B cell (primary cell): ENCODE measurements around the gene FIBP. TPM values are rescaled to one million over a fixed set of nuclear protein-coding genes. Genes with fewer than 3 reads are reported as not detected.

ENCODE experiments used
- ATAC-seq: fragments of 200-7000 bp; cut with Tn5 transposase; one replicate; pipeline ENCODE4 v1.10.0; 2021; ENCODE audit warnings: low read depth, mild to moderate bottlenecking, moderate number of reproducible peaks, moderate library complexity
- CTCF ChIA-PET: fragments of 350-600 bp; sonication (Branson Sonifier 250); formaldehyde crosslinking; loops from one replicate; lab custom pipeline; 2021; ENCODE audit warnings: antibody characterized with exemption, inconsistent platforms; lab: Charles Lee
- POLR2A ChIA-PET: fragments of 350-600 bp; sonication (Branson Sonifier 250); formaldehyde crosslinking; loops from one replicate; lab custom pipeline; 2021; ENCODE audit warnings: antibody characterized with exemption; lab: Charles Lee
- DNase-seq: peaks from one replicate; pipeline ENCODE4 v3.0.0; 2013
- H2AFZ ChIP-seq: 2 replicates; pipeline ENCODE4 v1.6.1; 2012; ENCODE audit warnings: mild to moderate bottlenecking, low read depth, low read length; ENCODE audit not compliant: insufficient read depth, poor library complexity, severe bottlenecking
- H3K27ac ChIP-seq, 2 donors: 1 replicate in 1 of 2; 2 replicates in 1 of 2; pipeline ENCODE4 v1.5.1; 2012 to 2013; ENCODE audit warnings: low read length in 2 of 2, mild to moderate bottlenecking in 2 of 2, moderate library complexity in 1 of 2
- H3K27me3 ChIP-seq, 4 experiments: fragments of 200-600 bp in 1 of 4; sonication (generic) in 1 of 4; replicated peaks in 1 of 4; 1 replicate in 2 of 4; 2 replicates in 2 of 4; pipeline versions ENCODE4 v1.6.1 to v1.7.0; 2013 to 2016; ENCODE audit warnings: low read length in 3 of 4, mild to moderate bottlenecking in 2 of 4, mixed read lengths in 1 of 4, moderate library complexity in 1 of 4; ENCODE audit not compliant: insufficient read depth in 4 of 4, control insufficient read depth in 3 of 4; ENCODE audit errors: control extremely low read depth in 1 of 4
- H3K36me3 ChIP-seq, 2 experiments: replicated peaks in 1 of 2; 1 replicate in 1 of 2; 2 replicates in 1 of 2; pipeline versions ENCODE4 v1.6.1 to v1.7.1; 2013; ENCODE audit warnings: low read length in 1 of 2; ENCODE audit not compliant: insufficient read depth in 2 of 2, control insufficient read depth in 1 of 2; ENCODE audit errors: control extremely low read depth in 1 of 2, extremely low read depth in 1 of 2
- H3K4me1 ChIP-seq, 2 donors: fragments of 200-600 bp in 1 of 2; sonication (generic) in 1 of 2; 1 replicate in 1 of 2; 2 replicates in 1 of 2; pipeline versions ENCODE4 v1.5.1 to v1.6.1; 2013 to 2017; ENCODE audit warnings: low read length in 2 of 2; ENCODE audit not compliant: control insufficient read depth in 2 of 2, insufficient read depth in 2 of 2
- H3K4me2 ChIP-seq: replicated peaks from 2 replicates; pipeline ENCODE3; 2012; ENCODE audit warnings: mild to moderate bottlenecking, low read depth, low read length; ENCODE audit not compliant: poor library complexity, severe bottlenecking
- H3K4me3 ChIP-seq, 5 experiments: fragments of 200-600 bp in 1 of 5; sonication (generic) in 1 of 5; 1 replicate in 3 of 5; 2 replicates in 2 of 5; pipeline versions ENCODE4 v1.5.1 to v1.7.0; 2011 to 2016; ENCODE audit warnings: low read length in 4 of 5, mild to moderate bottlenecking in 4 of 5, low read depth in 2 of 5, control low read depth in 1 of 5, moderate library complexity in 1 of 5; ENCODE audit not compliant: insufficient read depth in 1 of 5; ENCODE audit errors: control extremely low read depth in 1 of 5, extremely low read depth in 1 of 5
- H3K79me2 ChIP-seq: fragments of 200-600 bp; sonication (generic); one replicate; pipeline ENCODE4 v1.6.0; 2016; ENCODE audit warnings: low read length; ENCODE audit not compliant: control insufficient read depth, insufficient read depth
- H3K9ac ChIP-seq: fragments of 200-600 bp; sonication (generic); 2 replicates; pipeline ENCODE4 v1.6.1; 2017; ENCODE audit warnings: mild to moderate bottlenecking, low read length, moderate library complexity
- H3K9me3 ChIP-seq, 3 donors: one replicate each; pipeline versions ENCODE4 v1.6.1 to v1.7.1; 2013; ENCODE audit warnings: low read length in 2 of 3; ENCODE audit not compliant: control insufficient read depth in 2 of 3, insufficient read depth in 1 of 3; ENCODE audit errors: control extremely low read depth in 1 of 3
- H4K20me1 ChIP-seq: 2 replicates; pipeline ENCODE4 v1.6.0; 2012; ENCODE audit warnings: mild to moderate bottlenecking, low read length; ENCODE audit not compliant: insufficient read depth, control insufficient read depth, poor library complexity, severe bottlenecking
- H3K27ac Mint-ChIP-seq: one replicate; pipeline ENCODE4 v1.8.0; 2021; ENCODE audit warnings: mixed read lengths
- H3K27me3 Mint-ChIP-seq: one replicate; pipeline ENCODE4 v1.8.0; 2021; ENCODE audit warnings: mixed read lengths
- H3K4me1 Mint-ChIP-seq: one replicate; pipeline ENCODE4 v1.8.0; 2021; ENCODE audit warnings: mixed read lengths
- H3K4me3 Mint-ChIP-seq: one replicate; pipeline ENCODE4 v1.8.0; 2021; ENCODE audit warnings: mixed read lengths
- H3K9me3 Mint-ChIP-seq: one replicate; pipeline ENCODE4 v1.8.0; 2022; ENCODE audit warnings: mixed read lengths; ENCODE audit not compliant: insufficient read depth
- CTCF ChIP-seq: fragments of 200-600 bp; IDR thresholded peaks from one replicate; pipeline ENCODE4 v1.8.0; 2022; ENCODE audit warnings: antibody characterized with exemption, mild to moderate bottlenecking
- EZH2 ChIP-seq: IDR thresholded peaks from 2 replicates; pipeline ENCODE4 v1.6.1; 2012; ENCODE audit warnings: borderline replicate concordance, low read depth, mild to moderate bottlenecking, moderate library complexity, low read length; ENCODE audit not compliant: insufficient read depth, poor library complexity, severe bottlenecking
- WGBS: methylation state at CpG from one replicate; pipeline ENCODE4 v1.1.5; 2013; ENCODE audit warnings: missing lambda C conversion rate; ENCODE audit not compliant: insufficient coverage; 5-methylcytosine and 5-hydroxymethylcytosine counted together
- intact Hi-C: fragments of 100-400 bp; cut with micrococcal nuclease; formaldehyde crosslinking; loops from one replicate; pipeline ENCODE4 v1.10.0; 2022
- polyA plus RNA-seq: library from polyadenylated mRNA; depleted of rRNA; stranded (reverse); fragments of >200 nt; gene quantifications from 2 replicates; pipeline ENCODE4 v1.2.3, GENCODE V29; 2012
- total RNA-seq, 2 donors: library from RNA; stranded (reverse); fragments of 120-200 nt in 1 of 2; gene quantifications; 1 replicate in 1 of 2; 2 replicates in 1 of 2; pipeline versions ENCODE4 v1.2.3 to v1.2.4, GENCODE V29; 2013 to 2022

The FIBP gene
- total and polyA plus RNA-seq, 2 donors (not counting 1 experiment from before 2014, with no cell fraction given): 63.4 to 128 TPM

DNA sequence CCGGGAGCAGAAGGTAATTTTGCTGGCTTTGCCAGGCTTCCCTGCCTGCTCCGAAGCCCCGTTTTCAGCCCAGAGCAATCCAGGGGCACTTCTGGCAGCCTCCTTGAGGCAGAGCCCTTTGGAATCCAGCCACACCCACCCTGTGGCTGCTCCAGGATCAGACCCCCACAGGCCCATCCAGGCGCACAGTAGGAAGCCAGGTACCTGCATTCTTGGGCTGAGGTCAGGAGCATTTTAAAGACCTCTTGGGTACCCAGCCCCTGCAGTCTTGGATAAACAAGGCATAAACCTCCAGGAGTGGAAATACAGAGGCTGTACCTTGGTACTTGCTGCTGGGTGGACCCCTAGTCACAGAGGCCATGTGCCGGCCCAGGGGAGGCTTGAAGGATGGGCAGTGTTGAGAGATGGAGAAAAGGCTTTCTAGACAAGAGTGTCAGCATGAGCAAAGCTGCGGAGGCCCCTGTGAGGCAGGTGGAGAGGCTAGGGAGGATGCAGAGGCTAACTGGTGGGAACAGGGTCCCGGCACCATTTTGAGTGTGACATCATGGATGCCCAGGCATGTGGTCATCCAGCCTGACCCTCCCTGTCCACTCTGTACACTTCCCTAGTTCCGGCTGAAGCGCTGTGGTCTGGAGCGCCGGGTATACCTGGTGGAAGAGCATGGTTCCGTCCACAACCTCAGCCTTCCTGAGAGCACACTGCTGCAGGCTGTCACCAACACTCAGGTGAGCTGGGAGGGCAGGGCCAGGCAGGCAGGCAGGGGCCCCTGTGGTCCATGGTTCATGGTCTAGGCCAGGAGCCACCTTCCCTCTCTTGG is 24.2 kb downstream of the FIBP start:
- intact Hi-C loops: no loop called here
- no peaks in the 10 kb centered on the region for H3K27me3 ChIP-seq
- Mint-ChIP-seq H3K9me3 (no peaks in the 10 kb centered on the region), H3K27me3 (no peaks in the 10 kb centered on the region), H3K4me1 (peaks cover 19% of the 10 kb centered on the region), H3K27ac (no peak overlapping the region), H3K4me3 (no peak overlapping the region)
- no peak overlapping the region for H3K9ac ChIP-seq
- DNase-seq (no peak), ATAC-seq (no peak)
- CTCF ChIA-PET: interaction anchor here (1.1 to 8.6 kb wide), 2 partner anchors 9 to 24 kb away, joined by 3 to 244 read pairs; partner anchors contain the start of genes CCDC85B and FIBP
- H3K9me3 ChIP-seq: no peaks in the 10 kb centered on the region
- H3K4me3 ChIP-seq: no peak overlapping the region
- H3K4me1 ChIP-seq: peaks cover 9 to 25% of the 10 kb centered on the region in 2 donors
- POLR2A ChIA-PET: no interaction called here
- peaks cover 34% of the 10 kb centered on the region for H4K20me1 ChIP-seq
- no peak overlapping the region for H3K27ac ChIP-seq
- H3K36me3 ChIP-seq: peaks cover 0 to 52% of the 10 kb centered on the region in 2 experiments
- H2AFZ ChIP-seq: no peak overlapping the region
- no peak for TF ChIP-seq EZH2
- TF ChIP-seq CTCF: no peak
- H3K79me2 ChIP-seq: peaks cover 30% of the 10 kb centered on the region
- no peak overlapping the region for H3K4me2 ChIP-seq
- WGBS: 96% methylated on average over 11 of the region's 12 CpGs
